Testis (tissue), 2 donors: Measurements from ENCODE around the gene GNAS.

Source experiments
- CTCF ChIP-seq, 3 experiments: fragments of 450-650 bp in 2 of 3; fragments of 200-600 bp in 1 of 3; sonication (generic) in 1 of 3; IDR thresholded peaks; one replicate each; pipeline ENCODE4 v1.5.1; 2016 to 2019; ENCODE audit warnings: antibody characterized with exemption in 3 of 3, mild to moderate bottlenecking in 2 of 3, moderate library complexity in 1 of 3
- POLR2A ChIP-seq: fragments of 450-650 bp; IDR thresholded peaks from one replicate; pipeline ENCODE4 v1.6.1; 2017; ENCODE audit warnings: antibody characterized with exemption, mild to moderate bottlenecking, moderate library complexity

- no peak for TF ChIP-seq CTCF (IDR thresholded peaks at IDR 0.05)
- no peak for TF ChIP-seq POLR2A
Observed at GRCh38 chr20:58822748-58823730, 29.5 kb upstream of the GNAS start.
